Testis (tissue), 3 donors: ENCODE measurements around the gene VEGFA. TPM values are rescaled to one million over a fixed set of nuclear protein-coding genes. Genes with fewer than 3 reads are reported as not detected.
A peak's percentile ranks its signal among the peaks of the same experiment; 100 is the strongest.

Source experiments
- DNase-seq: peaks from one replicate; pipeline ENCODE4 v3.0.0-alpha.2; 2019
- H3K27ac ChIP-seq, 2 donors: fragments of 200-600 bp; sonication (generic); one replicate each; pipeline ENCODE4 v1.5.1; 2019
- H3K27me3 ChIP-seq: fragments of 200-600 bp; sonication (generic); one replicate; pipeline ENCODE4 v1.5.1; 2019
- H3K36me3 ChIP-seq: fragments of 200-600 bp; sonication (generic); one replicate; pipeline ENCODE4 v1.5.1; 2017; ENCODE audit warnings: low read depth; ENCODE audit errors: missing control alignments
- H3K4me1 ChIP-seq: fragments of 200-600 bp; sonication (generic); one replicate; pipeline ENCODE4 v1.5.1; 2019
- H3K4me3 ChIP-seq, 2 donors: fragments of 200-600 bp; sonication (generic); one replicate each; pipeline ENCODE4 v1.5.1; 2017 to 2019
- H3K9me3 ChIP-seq: fragments of 200-600 bp; sonication (generic); one replicate; pipeline ENCODE4 v1.5.1; 2017
- POLR2A ChIP-seq: fragments of 450-650 bp; IDR thresholded peaks from one replicate; pipeline ENCODE4 v1.6.1; 2017; ENCODE audit warnings: antibody characterized with exemption, mild to moderate bottlenecking, moderate library complexity
- WGBS, 2 donors: methylation state at CpG; one replicate each; pipeline ENCODE4 v1.1.5; 2018; 5-methylcytosine and 5-hydroxymethylcytosine counted together
- intact Hi-C: fragments of 100-400 bp; cut with DNase I; formaldehyde crosslinking; loops from one replicate; pipeline ENCODE4 v1.15.1; 2023; ENCODE audit warnings: low total_unique reads
- polyA plus RNA-seq: library from polyadenylated mRNA; stranded (reverse); fragments of 350-450 nt; fragmentation: Illumina TruSeq; extraction: RNeasy Lipid Tissue Mini Kit (QIAGEN cat#74804); gene quantifications from one replicate; pipeline ENCODE4 v1.2.3, GENCODE V29; 2014; ENCODE audit warnings: low read depth, low replicate concordance; ENCODE audit not compliant: insufficient read depth
- total RNA-seq, 2 donors: library from RNA; depleted of rRNA; stranded (reverse); fragments of >200 nt; gene quantifications; one replicate each; pipeline ENCODE4 v1.2.3, GENCODE V29; 2016
- TF ChIP-seq, protein P1 (sequence below), 3 experiments: fragments of 450-650 bp in 2 of 3; fragments of 200-600 bp in 1 of 3; sonication (generic) in 1 of 3; IDR thresholded peaks; one replicate each; pipeline ENCODE4 v1.5.1; 2016 to 2019; ENCODE audit warnings: antibody characterized with exemption in 3 of 3, mild to moderate bottlenecking in 2 of 3, moderate library complexity in 1 of 3

Gene VEGFA
- total and polyA plus RNA-seq, 3 donors from 2014 or later: 6.1 to 15.2 (median 14.9) TPM

DNA sequence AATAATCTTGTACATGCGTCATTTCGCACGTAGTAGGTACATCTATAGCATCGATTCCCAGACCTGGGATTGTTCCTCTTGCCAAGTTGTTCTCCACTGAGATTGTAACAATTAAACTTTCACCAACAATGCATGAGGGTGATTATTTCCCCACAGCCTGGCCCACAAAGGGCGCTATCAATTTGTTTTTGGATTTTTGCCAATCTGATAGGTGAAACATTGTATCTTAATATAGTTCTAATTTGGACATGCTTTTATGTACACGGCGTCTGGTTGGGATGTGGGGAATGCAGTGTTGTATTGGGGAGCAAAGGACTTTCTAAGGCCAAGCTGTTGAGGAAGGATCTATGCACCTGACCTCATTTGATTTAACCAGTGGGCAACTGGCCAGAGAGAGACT lies 59.5 kb downstream of the VEGFA start:
- WGBS, 2 donors: 44 to 47% methylated on average over 7 of the region's 7 CpGs
- no peaks in the 10 kb centered on the region for H3K27me3 ChIP-seq
- H3K4me3 ChIP-seq: no peak overlapping the region
- H3K9me3 ChIP-seq: no peaks in the 10 kb centered on the region
- intact Hi-C loops: loop anchor here (5.0 kb wide), 1 partner anchor 217 kb away; no protein-coding TSS in a partner anchor
- no peak overlapping the region for H3K27ac ChIP-seq
- TF ChIP-seq, protein P1, sequence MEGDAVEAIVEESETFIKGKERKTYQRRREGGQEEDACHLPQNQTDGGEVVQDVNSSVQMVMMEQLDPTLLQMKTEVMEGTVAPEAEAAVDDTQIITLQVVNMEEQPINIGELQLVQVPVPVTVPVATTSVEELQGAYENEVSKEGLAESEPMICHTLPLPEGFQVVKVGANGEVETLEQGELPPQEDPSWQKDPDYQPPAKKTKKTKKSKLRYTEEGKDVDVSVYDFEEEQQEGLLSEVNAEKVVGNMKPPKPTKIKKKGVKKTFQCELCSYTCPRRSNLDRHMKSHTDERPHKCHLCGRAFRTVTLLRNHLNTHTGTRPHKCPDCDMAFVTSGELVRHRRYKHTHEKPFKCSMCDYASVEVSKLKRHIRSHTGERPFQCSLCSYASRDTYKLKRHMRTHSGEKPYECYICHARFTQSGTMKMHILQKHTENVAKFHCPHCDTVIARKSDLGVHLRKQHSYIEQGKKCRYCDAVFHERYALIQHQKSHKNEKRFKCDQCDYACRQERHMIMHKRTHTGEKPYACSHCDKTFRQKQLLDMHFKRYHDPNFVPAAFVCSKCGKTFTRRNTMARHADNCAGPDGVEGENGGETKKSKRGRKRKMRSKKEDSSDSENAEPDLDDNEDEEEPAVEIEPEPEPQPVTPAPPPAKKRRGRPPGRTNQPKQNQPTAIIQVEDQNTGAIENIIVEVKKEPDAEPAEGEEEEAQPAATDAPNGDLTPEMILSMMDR (IDR thresholded peaks at IDR 0.05): no peak
- TF ChIP-seq POLR2A: no peak
- peak; percentile 22 for DNase-seq
- H3K4me1 ChIP-seq: peaks cover 3% of the 10 kb centered on the region
- no peaks in the 10 kb centered on the region for H3K36me3 ChIP-seq

GRCh38 chr6:43830775-43831174 lies 60.8 kb downstream of the VEGFA start:
- TF ChIP-seq POLR2A: no peak
- TF ChIP-seq, protein P1 (IDR thresholded peaks at IDR 0.05): no peak

DNA sequence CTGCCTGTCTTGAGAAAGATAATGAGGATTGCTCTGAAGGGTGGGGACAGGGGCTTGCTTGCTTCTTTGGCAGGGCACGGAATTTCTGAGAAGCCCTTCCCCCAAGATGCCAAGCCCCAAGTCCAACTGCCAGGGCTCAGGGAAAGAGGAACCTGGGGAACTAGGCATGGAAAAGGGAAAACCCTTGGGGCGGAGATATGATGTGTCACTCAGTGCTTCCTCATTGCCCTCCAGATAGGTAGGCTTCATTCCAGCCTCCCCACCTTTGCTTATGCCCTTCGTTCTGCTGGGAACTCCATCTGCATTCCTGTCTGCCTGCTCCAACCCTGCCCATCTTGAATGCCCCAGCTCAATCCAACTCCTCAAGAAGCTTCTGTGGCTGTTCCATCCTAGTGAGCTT lies 61.2 kb downstream of the VEGFA start:
- 84 to 86% methylated on average over 3 of the region's 3 CpGs for WGBS, 2 donors
- Histone ChIP-seq H3K9me3 (no peaks in the 10 kb centered on the region), H3K27ac (no peak overlapping the region), H3K36me3 (no peaks in the 10 kb centered on the region), H3K4me3 (no peak overlapping the region), H3K4me1 (peaks cover 3% of the 10 kb centered on the region), H3K27me3 (no peaks in the 10 kb centered on the region)
- no peak for DNase-seq
- TF ChIP-seq, protein P1 (IDR thresholded peaks at IDR 0.05): no peak
- no peak for TF ChIP-seq POLR2A
- intact Hi-C loops: no loop called here

More at GRCh38 chr6:43830775-43831174, 60.8 kb downstream of the VEGFA start:
- Histone ChIP-seq H3K36me3 (no peaks in the 10 kb centered on the region), H3K27me3 (no peaks in the 10 kb centered on the region), H3K27ac (no peak overlapping the region), H3K4me1 (peaks cover 3% of the 10 kb centered on the region), H3K9me3 (no peaks in the 10 kb centered on the region), H3K4me3 (no peak overlapping the region)
- intact Hi-C loops: no loop called here
- no peak for DNase-seq
- WGBS, 2 donors: 79 to 85% methylated on average over 3 to 8 of the region's 8 CpGs

GRCh38 chr6:43833223-43833995 lies 63.4 kb downstream of the VEGFA start:
- TF ChIP-seq POLR2A: no peak
- TF ChIP-seq, protein P1 (IDR thresholded peaks at IDR 0.05): no peak
- Histone ChIP-seq H3K27me3 (no peaks in the 10 kb centered on the region), H3K4me1 (peaks cover 3% of the 10 kb centered on the region), H3K36me3 (no peaks in the 10 kb centered on the region), H3K4me3 (no peak overlapping the region), H3K9me3 (no peaks in the 10 kb centered on the region), H3K27ac (no peak overlapping the region)
- WGBS, 2 donors: 81 to 86% methylated on average over 3 to 7 of the region's 7 CpGs
- intact Hi-C loops: no loop called here
- DNase-seq: no peak

DNA sequence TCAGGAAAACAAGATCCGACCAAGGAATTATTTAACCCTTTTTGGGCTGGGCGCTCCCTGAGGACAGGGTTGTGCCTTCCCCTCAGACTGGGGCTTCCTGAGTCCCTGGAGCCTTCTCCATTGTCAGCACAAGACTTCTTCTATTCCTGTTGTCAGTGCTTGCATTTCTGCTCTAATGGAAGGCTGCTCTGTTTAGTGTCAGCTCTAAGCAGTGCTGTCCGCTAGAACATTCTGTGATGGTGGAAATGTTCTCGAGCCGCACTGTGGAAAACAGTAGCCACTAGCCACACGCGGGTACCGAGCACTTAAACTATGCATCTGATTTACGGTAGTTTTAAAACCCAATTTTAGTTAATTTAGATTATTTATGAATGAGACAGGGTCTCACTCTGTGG lies 64.0 kb downstream of the VEGFA start:
- no peak for DNase-seq
- no peak overlapping the region for H3K4me3 ChIP-seq
- no peaks in the 10 kb centered on the region for H3K36me3 ChIP-seq
- no peak overlapping the region for H3K27ac ChIP-seq
- 89 to 96% methylated on average over 9 of the region's 9 CpGs for WGBS, 2 donors
- peaks cover 3% of the 10 kb centered on the region for H3K4me1 ChIP-seq
- TF ChIP-seq, protein P1 (IDR thresholded peaks at IDR 0.05): no peak
- no peak for TF ChIP-seq POLR2A
- intact Hi-C loops: no loop called here
- H3K9me3 ChIP-seq: no peaks in the 10 kb centered on the region
- no peaks in the 10 kb centered on the region for H3K27me3 ChIP-seq
